Nephron (organoid): ENCODE data around the gene TUBA8.
"Not testable (repeated sequence)": the region's sequence is repeated elsewhere in the genome, so short reads cannot be mapped to it uniquely, and the experiment has no call there.

ENCODE experiments used
- H3K27ac Mint-ChIP-seq, 3 experiments: 2 replicates each; pipeline ENCODE4 v1.8.0; 2020; ENCODE audit warnings: mixed read lengths in 3 of 3, mild to moderate bottlenecking in 2 of 3, moderate library complexity in 1 of 3
- H3K27me3 Mint-ChIP-seq: 2 replicates; pipeline ENCODE4 v1.8.0; 2021; ENCODE audit warnings: low read depth, mild to moderate bottlenecking, moderate library complexity, mixed read lengths
- H3K36me3 Mint-ChIP-seq: 2 replicates; pipeline ENCODE4 v1.8.0; 2020; ENCODE audit warnings: low read depth, mixed read lengths
- H3K4me1 Mint-ChIP-seq: 2 replicates; pipeline ENCODE4 v1.8.0; 2020; ENCODE audit warnings: mixed read lengths
- H3K4me3 Mint-ChIP-seq, 3 experiments: 2 replicates each; pipeline ENCODE4 v1.8.0; 2020; ENCODE audit warnings: mild to moderate bottlenecking in 3 of 3, mixed read lengths in 3 of 3, moderate library complexity in 2 of 3
- H3K9me3 Mint-ChIP-seq: 2 replicates; pipeline ENCODE4 v1.8.0; 2020; ENCODE audit warnings: mixed read lengths
- TF ChIP-seq, protein P1 (sequence below), 3 experiments: fragments of 200-600 bp; sonication (generic); IDR thresholded peaks; one replicate each; pipeline ENCODE4 v1.5.0; 2021; ENCODE audit warnings: antibody characterized with exemption in 3 of 3; ENCODE audit not compliant: unreplicated experiment in 3 of 3

The TUBA8 gene

DNA sequence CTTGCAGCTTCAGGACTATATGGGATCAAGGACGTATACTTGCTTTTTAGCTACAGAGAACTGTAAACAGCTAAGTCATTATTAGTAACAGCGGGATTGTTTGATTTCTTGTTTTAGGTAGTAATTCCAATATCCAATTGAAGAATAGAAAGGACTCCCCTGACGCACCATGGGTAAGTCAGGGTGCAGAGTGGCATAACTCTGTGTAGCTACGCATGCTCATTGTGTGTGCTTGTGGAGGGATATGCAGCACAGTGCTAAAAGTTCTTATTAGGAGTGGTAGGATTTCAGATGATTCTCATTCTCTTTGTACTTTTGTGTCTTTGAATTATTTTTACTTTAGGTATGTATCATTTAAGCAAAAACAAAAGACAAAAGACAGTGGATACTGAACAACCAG, 40.6 kb upstream of the TUBA8 start:
- no peak overlapping the region for H3K27ac Mint-ChIP-seq
- H3K27me3 Mint-ChIP-seq: peaks cover 28% of the 10 kb centered on the region
- peaks cover 22% of the 10 kb centered on the region for H3K4me1 Mint-ChIP-seq

DNA sequence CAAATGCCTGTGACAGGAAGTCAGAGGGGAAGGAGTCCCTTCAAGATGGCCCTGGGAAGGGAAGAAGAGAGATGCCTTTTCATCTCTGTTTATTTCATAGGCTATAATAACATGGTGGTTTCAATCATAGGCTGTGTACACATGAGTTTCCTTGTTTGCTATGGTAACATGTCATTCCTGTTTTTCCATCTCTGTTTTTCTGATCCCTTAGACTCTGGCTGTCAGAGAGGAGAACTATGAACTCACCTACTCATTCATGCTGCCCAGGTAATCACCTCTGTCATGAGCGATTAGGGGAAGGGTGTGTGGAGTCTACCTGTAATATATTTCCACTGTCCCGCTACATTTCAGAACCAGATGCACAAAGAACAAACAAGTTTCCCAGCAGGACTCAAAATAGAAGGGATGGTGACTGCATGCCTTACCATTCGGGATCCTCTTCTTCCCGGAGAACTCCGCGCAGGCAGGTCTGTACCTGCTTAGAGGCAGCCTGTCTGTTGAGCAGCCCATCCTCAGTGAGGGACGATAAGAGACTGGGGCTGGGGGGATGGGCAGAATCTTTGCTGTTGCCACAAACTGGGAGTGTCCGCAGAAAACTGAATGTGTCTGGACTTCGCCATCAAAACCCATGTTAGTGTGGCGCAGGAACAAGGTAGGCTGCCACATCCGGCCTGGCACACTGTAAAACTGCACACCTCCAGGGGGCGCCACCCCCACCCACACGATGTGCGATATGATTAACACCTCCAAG, 39.9 kb upstream of the TUBA8 start:
- H3K4me3 Mint-ChIP-seq: no peak overlapping the region
- peaks cover 27% of the 10 kb centered on the region for H3K27me3 Mint-ChIP-seq
- TF ChIP-seq, protein P1, sequence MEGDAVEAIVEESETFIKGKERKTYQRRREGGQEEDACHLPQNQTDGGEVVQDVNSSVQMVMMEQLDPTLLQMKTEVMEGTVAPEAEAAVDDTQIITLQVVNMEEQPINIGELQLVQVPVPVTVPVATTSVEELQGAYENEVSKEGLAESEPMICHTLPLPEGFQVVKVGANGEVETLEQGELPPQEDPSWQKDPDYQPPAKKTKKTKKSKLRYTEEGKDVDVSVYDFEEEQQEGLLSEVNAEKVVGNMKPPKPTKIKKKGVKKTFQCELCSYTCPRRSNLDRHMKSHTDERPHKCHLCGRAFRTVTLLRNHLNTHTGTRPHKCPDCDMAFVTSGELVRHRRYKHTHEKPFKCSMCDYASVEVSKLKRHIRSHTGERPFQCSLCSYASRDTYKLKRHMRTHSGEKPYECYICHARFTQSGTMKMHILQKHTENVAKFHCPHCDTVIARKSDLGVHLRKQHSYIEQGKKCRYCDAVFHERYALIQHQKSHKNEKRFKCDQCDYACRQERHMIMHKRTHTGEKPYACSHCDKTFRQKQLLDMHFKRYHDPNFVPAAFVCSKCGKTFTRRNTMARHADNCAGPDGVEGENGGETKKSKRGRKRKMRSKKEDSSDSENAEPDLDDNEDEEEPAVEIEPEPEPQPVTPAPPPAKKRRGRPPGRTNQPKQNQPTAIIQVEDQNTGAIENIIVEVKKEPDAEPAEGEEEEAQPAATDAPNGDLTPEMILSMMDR (IDR thresholded peaks at IDR 0.05; ENCODE audit: unreplicated experiment in 3 of 3): no peak
- H3K36me3 Mint-ChIP-seq: no peaks in the 10 kb centered on the region
- no peak overlapping the region for H3K27ac Mint-ChIP-seq
- H3K4me1 Mint-ChIP-seq: peaks cover 22% of the 10 kb centered on the region
- no peaks in the 10 kb centered on the region for H3K9me3 Mint-ChIP-seq

More for the DNA sequence above, 40.6 kb upstream of the TUBA8 start:
- TF ChIP-seq, protein P1 (IDR thresholded peaks at IDR 0.05; ENCODE audit: unreplicated experiment in 3 of 3): no peak
- H3K4me3 Mint-ChIP-seq: no peak overlapping the region
- no peaks in the 10 kb centered on the region for H3K36me3 Mint-ChIP-seq
- no peaks in the 10 kb centered on the region for H3K9me3 Mint-ChIP-seq

DNA sequence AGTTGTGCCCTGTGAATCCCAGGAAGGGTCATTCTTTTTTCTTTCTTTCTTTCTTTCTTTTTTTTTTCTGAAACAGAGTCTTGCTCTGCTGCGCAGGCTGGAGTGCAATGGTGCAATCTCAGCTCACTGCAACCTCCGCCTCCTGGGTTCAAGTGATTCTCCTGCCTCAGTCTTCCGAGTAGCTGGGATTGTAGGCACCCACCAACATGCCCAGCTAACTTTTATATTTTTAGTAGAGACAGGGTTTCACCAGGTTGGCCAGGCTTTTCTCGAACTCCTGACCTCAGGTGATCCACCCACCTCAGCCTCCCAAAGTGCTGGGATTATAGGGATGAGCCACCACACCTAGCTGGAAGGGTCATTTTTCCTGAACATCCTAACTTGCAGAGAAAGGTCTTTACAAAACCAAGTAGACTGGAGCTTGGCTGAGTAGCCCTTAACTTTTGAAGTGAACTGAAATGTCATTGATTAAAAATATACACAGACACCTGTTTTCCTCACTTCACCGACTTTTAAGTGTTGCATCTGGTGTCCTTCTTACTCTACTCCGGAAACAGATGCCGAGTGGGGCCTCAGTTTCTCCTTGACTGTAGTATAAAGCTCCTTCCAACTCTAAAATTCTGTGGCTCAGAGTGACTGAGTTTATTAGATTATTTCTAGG, 39.2 kb upstream of the TUBA8 start:
- peaks cover 27% of the 10 kb centered on the region for H3K27me3 Mint-ChIP-seq
- peaks cover 22% of the 10 kb centered on the region for H3K4me1 Mint-ChIP-seq
- not testable (repeated sequence) for H3K27ac Mint-ChIP-seq, H3K9me3 Mint-ChIP-seq, H3K36me3 Mint-ChIP-seq, H3K4me3 Mint-ChIP-seq

DNA sequence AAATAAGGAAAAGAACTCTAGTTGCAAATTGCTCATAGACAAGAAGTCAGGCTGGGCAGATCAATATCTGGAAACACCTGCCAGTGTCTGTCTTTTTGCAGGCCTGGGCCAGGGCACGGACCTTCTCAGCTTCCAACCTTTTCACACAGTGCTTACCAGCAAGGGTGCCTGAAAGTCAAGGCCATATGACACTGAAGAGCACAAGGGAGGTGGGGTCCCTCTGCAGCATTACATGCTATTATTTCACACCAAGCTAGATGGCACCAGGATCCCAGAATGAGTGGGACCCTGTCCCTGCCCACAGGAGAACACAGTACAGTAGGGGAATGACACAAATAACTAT, 38.7 kb upstream of the TUBA8 start:
- TF ChIP-seq, protein P1 (IDR thresholded peaks at IDR 0.05; ENCODE audit: unreplicated experiment in 3 of 3): no peak
- H3K27ac Mint-ChIP-seq: no peak overlapping the region
- no peaks in the 10 kb centered on the region for H3K9me3 Mint-ChIP-seq
- peaks cover 27% of the 10 kb centered on the region for H3K27me3 Mint-ChIP-seq
- H3K4me1 Mint-ChIP-seq: peaks cover 25% of the 10 kb centered on the region
- H3K36me3 Mint-ChIP-seq: no peaks in the 10 kb centered on the region
- no peak overlapping the region for H3K4me3 Mint-ChIP-seq

DNA sequence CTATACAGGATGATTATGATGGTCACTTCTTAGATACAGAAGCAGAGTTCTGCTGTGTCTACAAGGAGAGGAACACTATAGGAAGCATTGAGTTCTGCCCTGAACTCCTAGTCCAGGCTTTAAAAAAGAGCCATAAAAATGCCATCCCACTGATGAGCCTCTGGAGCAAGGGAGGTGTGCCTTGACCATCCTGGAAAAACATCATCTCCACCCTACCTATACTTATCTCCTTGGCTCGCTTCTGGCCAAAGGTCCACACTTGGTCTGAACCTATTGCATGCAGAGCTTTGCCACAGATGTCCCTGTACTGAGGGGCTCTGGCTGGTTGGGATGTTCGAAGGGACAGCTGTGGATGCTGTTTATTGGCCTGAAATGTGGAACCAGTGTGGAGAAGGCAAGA, 37.1 kb upstream of the TUBA8 start:
- TF ChIP-seq, protein P1 (IDR thresholded peaks at IDR 0.05; ENCODE audit: unreplicated experiment in 3 of 3): no peak

DNA sequence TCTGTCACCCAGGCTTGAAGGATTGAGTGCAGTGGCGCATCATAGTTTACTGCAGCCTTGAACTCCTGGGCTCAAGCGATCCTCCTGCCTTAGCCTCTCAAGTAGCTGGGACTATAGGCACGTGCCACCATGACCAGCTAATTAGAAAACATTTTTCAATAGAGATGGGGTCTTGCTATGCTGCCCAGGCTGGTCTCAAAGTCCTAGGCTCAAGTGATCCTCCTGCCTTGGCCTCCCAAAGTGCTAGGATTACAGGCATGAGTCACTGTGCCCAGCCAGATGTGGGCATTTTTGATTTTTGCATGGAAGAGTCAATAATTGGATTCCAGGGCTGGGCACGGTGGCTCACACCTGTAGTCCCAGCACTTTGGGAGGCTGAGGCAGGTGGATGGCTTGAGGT, 36.7 kb upstream of the TUBA8 start:
- not testable (repeated sequence) for H3K4me3 Mint-ChIP-seq, H3K27ac Mint-ChIP-seq, H3K9me3 Mint-ChIP-seq, H3K36me3 Mint-ChIP-seq
- Mint-ChIP-seq H3K4me1 (peaks cover 23% of the 10 kb centered on the region), H3K27me3 (peaks cover 12% of the 10 kb centered on the region)

More for the DNA sequence above, 37.1 kb upstream of the TUBA8 start:
- no peaks in the 10 kb centered on the region for H3K9me3 Mint-ChIP-seq
- no peak overlapping the region for H3K4me3 Mint-ChIP-seq
- H3K36me3 Mint-ChIP-seq: peaks cover 1% of the 10 kb centered on the region
- no peak overlapping the region for H3K27ac Mint-ChIP-seq
- peaks cover 20% of the 10 kb centered on the region for H3K4me1 Mint-ChIP-seq
- peaks cover 14% of the 10 kb centered on the region for H3K27me3 Mint-ChIP-seq
